GM12875 (cell line): Measurements from ENCODE around the gene TSPAN2.

ENCODE experiments used
- H3K4me3 ChIP-seq: one replicate; pipeline ENCODE4 v1.5.1; 2011; ENCODE audit warnings: low read depth, low read length, control low read depth
- TF ChIP-seq, protein P1 (sequence below): IDR thresholded peaks from 2 replicates; pipeline ENCODE4 v1.5.1; 2011; ENCODE audit warnings: low read depth, mild to moderate bottlenecking, control low read depth, inconsistent platforms, low read length, moderate library complexity, borderline replicate concordance; ENCODE audit not compliant: insufficient read depth

TSPAN2 gene

DNA sequence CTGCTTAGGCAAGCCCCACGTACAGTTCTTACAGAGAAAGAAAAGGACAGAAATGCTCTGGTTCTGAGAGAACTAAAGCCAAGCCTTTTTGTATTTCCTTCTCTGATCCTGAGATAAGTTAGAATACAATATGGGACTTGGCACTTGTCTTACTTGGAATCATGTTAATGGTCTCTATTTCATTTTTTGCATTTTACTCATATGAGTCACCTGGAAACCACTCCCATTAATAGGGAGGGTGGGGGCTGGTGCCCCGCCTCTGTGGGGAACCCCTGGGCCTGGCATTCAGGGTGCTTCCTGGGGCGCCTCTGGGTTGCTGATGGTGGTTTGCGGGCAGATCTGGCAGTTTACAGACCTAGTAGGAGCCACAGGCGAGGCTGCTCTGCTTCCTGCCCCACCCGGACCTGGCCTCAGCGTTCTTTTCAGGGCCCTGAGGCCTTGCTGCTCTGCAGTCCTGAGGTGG lies 26.7 kb downstream of the TSPAN2 start:
- TF ChIP-seq, protein P1, sequence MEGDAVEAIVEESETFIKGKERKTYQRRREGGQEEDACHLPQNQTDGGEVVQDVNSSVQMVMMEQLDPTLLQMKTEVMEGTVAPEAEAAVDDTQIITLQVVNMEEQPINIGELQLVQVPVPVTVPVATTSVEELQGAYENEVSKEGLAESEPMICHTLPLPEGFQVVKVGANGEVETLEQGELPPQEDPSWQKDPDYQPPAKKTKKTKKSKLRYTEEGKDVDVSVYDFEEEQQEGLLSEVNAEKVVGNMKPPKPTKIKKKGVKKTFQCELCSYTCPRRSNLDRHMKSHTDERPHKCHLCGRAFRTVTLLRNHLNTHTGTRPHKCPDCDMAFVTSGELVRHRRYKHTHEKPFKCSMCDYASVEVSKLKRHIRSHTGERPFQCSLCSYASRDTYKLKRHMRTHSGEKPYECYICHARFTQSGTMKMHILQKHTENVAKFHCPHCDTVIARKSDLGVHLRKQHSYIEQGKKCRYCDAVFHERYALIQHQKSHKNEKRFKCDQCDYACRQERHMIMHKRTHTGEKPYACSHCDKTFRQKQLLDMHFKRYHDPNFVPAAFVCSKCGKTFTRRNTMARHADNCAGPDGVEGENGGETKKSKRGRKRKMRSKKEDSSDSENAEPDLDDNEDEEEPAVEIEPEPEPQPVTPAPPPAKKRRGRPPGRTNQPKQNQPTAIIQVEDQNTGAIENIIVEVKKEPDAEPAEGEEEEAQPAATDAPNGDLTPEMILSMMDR, result no peak
- H3K4me3 ChIP-seq, result no peak overlapping the region

DNA sequence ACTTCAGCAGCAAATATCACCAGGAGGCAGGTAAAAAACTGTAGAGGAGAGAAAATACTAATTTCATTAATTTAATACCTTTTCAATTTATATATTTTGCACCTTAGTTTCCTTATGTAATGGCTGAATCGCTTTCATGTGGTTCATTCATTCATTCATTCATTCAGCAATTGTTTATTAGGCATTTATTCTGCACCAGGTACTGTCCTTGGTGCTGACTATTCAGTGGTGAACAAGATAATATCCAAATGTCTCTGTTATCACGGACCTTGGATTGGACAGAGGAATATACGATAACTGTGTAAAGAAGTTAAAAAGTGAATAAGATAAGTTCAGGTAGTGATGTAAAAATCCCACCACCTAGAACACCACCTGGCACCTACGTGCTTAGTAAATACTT lies 28.8 kb downstream of the TSPAN2 start:
- no peak overlapping the region for H3K4me3 ChIP-seq
- TF ChIP-seq, protein P1, result no peak

DNA sequence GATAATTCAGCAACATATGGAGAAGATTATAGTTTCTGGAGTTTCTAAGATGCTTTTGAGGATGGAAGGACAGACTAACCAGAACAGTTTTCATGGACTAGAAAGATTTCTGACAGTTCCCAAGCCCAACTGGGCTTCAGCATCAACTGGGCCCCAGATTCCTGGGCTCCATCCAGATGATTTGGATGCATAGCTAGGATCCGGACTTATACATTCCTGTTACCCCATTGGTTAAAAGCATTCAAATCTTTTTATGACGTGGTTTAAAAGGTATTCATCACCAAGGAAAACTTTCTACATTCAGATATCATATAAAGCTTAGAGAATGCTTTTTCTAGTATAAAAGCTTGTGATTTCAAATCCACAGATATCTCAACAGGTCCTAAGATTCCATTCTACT lies 30.0 kb downstream of the TSPAN2 start:
- no peak overlapping the region for H3K4me3 ChIP-seq
- TF ChIP-seq, protein P1, result no peak

DNA sequence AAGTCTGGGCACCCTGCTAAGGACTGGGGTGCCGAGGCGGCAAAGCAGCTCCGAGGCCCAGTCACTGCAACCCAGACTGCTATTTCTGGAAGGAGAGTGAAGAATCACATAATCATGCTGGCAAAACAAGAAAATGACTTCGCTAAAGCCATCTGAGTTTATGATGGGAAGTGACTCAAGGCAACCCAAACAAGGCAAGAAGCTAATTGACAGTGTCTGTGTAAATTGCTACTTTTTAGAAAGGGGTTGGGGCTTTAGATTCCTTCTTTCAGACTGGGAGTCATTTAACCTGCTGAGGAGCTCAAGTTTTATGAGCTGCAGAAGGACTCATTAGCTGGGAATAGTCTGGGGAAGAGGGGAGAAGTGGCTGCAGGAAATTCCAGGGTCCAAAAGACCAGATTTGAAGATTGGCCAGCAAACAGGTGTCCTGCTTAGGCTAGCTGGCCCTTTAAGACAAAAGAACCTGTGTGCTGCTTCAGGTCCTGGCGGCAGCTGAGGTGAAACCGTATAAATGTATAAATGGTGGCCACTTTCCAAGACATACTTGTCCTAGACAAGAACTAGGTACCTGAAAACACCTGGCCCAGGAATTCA lies 31.5 kb downstream of the TSPAN2 start:
- H3K4me3 ChIP-seq, result no peak overlapping the region
- TF ChIP-seq, protein P1, result no peak

DNA sequence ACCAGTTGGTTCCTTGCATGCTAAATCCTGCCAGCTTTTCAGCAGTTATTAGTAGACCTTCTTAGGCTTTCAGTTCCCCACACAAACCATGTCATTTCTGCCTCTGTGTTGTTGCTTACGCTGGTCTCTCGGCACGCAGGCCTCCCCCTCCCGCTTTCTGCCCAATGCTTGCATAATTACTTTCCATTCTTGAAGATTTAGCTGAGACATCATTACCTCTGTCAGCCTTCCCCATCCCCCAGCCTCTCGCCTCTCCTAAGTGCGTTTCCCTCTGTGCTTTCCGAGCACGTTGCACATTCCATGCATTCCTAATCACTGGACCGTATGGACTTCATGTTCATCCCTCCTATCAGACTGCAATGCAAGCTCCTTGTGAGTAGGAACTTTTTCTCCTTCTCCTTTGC lies 32.9 kb downstream of the TSPAN2 start:
- no peak overlapping the region for H3K4me3 ChIP-seq
- TF ChIP-seq, protein P1, result no peak

DNA sequence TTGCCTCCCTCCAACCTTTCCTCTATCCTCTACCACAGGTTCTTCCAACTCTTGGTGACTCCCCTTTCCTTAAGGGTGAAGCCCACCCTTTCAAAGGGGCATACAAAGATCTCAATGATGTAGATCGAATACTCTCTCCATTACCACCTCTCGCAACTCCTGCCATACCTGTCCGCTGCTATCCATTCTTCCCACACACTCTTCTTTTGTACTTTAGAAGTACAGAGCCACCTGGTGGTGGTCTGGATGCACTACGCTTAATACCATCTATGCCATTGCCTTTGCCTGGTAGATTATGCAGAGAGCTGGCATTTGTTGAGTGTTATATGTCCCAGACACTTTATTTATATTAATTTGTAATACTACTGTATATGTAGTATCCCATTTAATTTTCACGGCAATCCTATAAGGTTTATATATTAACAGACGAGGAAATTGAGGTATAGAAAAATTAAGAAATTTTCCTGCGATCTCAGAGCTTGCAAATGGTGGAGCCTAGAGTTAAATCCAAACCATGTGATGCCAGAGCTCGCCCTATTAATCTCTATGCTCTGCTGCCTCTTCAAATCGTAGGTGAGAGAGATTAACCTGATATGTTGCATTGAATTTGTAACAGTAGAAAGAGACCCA lies 36.7 kb downstream of the TSPAN2 start:
- H3K4me3 ChIP-seq, result no peak overlapping the region
- TF ChIP-seq, protein P1, result peak; percentile 77

DNA sequence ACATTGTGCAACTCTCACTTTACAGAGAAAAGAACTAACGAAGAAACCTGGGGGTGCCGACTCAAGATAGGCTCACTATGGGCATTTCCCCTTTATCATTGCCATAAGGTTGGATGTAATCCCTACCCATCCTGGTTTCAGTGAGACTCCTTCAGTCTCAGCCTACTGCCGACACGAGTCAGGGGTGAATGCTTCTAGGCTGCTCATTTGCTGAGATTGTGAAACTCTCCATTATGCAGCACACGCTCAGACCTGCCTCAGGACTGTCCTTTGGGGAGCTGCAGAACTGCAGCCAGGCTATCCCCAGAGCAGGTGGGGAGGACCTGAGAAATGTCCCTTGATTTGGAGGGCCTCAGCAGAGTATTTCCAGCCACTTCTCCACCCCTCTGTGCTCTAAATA lies 37.5 kb downstream of the TSPAN2 start:
- TF ChIP-seq, protein P1, result no peak
- no peak overlapping the region for H3K4me3 ChIP-seq
